Measurements from ENCODE around the gene POLG. TPM values are rescaled to one million over a fixed set of nuclear protein-coding genes. Genes with fewer than 3 reads are reported as not detected.

POLG gene
- total RNA-seq, 2 donors from 2014 or later: 55.3 to 60.2 TPM

GRCh38 chr15:89370978-89371227 lies 36.3 kb upstream of the POLG start:
- no peak for TF ChIP-seq CTCF (conservative IDR thresholded peaks at IDR 0.05)
- H3K9me3 ChIP-seq (ENCODE audit: control insufficient read depth, low read length): no peaks in the 10 kb centered on the region
- no peak overlapping the region for H3K4me3 ChIP-seq (ENCODE audit: low read length)
- no peak overlapping the region for H3K9ac ChIP-seq (ENCODE audit: extremely low read depth, low read length, poor library complexity, severe bottlenecking)
- H3K4me1 ChIP-seq (ENCODE audit: control insufficient read depth, insufficient read depth, low read length): no peaks in the 10 kb centered on the region
- 1 to 5% methylated on average over 7 to 11 of the region's 11 CpGs for WGBS, 2 experiments (ENCODE audit: insufficient coverage in 1 of 2, insufficient read length in 1 of 2)
- peaks cover 98% of the 10 kb centered on the region for H3K27me3 Mint-ChIP-seq (ENCODE audit: insufficient read depth)
- no peak for DNase-seq
- no peaks in the 10 kb centered on the region for H3K36me3 ChIP-seq (ENCODE audit: control insufficient read depth, insufficient read depth, low read length)
- no peak overlapping the region for H3K27ac Mint-ChIP-seq
- H3K27me3 ChIP-seq (ENCODE audit: control insufficient read depth, insufficient read depth, low read length, poor library complexity, severe bottlenecking): peaks cover 100% of the 10 kb centered on the region
- no peaks in the 10 kb centered on the region for H3K36me3 Mint-ChIP-seq (ENCODE audit: low read depth)
- H3K9me3 Mint-ChIP-seq: peaks cover 3% of the 10 kb centered on the region
- peaks cover 9% of the 10 kb centered on the region for H3K4me1 Mint-ChIP-seq
- H3K4me3 Mint-ChIP-seq: no peak overlapping the region
- H3K27ac ChIP-seq (ENCODE audit: low read depth, low read length): no peak overlapping the region

- Mint-ChIP-seq H3K9me3 (peaks cover 3% of the 10 kb centered on the region), H3K27me3 (ENCODE audit: insufficient read depth) (peaks cover 98% of the 10 kb centered on the region), H3K36me3 (ENCODE audit: low read depth) (no peaks in the 10 kb centered on the region), H3K4me3 (no peak overlapping the region), H3K4me1 (peaks cover 9% of the 10 kb centered on the region), H3K27ac (no peak overlapping the region)
- Histone ChIP-seq H3K9me3 (ENCODE audit: control insufficient read depth, low read length) (no peaks in the 10 kb centered on the region), H3K9ac (ENCODE audit: extremely low read depth, low read length, poor library complexity, severe bottlenecking) (no peak overlapping the region), H3K27ac (ENCODE audit: low read depth, low read length) (no peak overlapping the region), H3K27me3 (ENCODE audit: control insufficient read depth, insufficient read depth, low read length, poor library complexity, severe bottlenecking) (peaks cover 100% of the 10 kb centered on the region), H3K36me3 (ENCODE audit: control insufficient read depth, insufficient read depth, low read length) (no peaks in the 10 kb centered on the region), H3K4me3 (ENCODE audit: low read length) (no peak overlapping the region), H3K4me1 (ENCODE audit: control insufficient read depth, insufficient read depth, low read length) (no peaks in the 10 kb centered on the region)
- no peak for TF ChIP-seq CTCF (conservative IDR thresholded peaks at IDR 0.05)
- DNase-seq: peak; percentile 86
- WGBS, 2 experiments (ENCODE audit: insufficient coverage in 1 of 2, insufficient read length in 1 of 2): 6 to 8% methylated on average over 27 to 33 of the region's 33 CpGs
Measured at GRCh38 chr15:89370120-89370977, 35.7 kb upstream of the POLG start.

GRCh38 chr15:89369341-89369947 lies 34.8 kb upstream of the POLG start:
- no peak overlapping the region for H3K27ac Mint-ChIP-seq
- 11% methylated on average over 3 of the region's 3 CpGs; no CpG with 5 or more reads in 1 of the 2 experiments for WGBS, 2 experiments (ENCODE audit: insufficient coverage in 1 of 2, insufficient read length in 1 of 2)
- no peak for DNase-seq
- Histone ChIP-seq H3K36me3 (ENCODE audit: control insufficient read depth, insufficient read depth, low read length) (no peaks in the 10 kb centered on the region), H3K4me3 (ENCODE audit: low read length) (no peak overlapping the region), H3K27me3 (ENCODE audit: control insufficient read depth, insufficient read depth, low read length, poor library complexity, severe bottlenecking) (peaks cover 100% of the 10 kb centered on the region), H3K9ac (ENCODE audit: extremely low read depth, low read length, poor library complexity, severe bottlenecking) (no peak overlapping the region), H3K4me1 (ENCODE audit: control insufficient read depth, insufficient read depth, low read length) (no peaks in the 10 kb centered on the region), H3K27ac (ENCODE audit: low read depth, low read length) (no peak overlapping the region), H3K9me3 (ENCODE audit: control insufficient read depth, low read length) (no peaks in the 10 kb centered on the region)
- H3K36me3 Mint-ChIP-seq (ENCODE audit: low read depth): no peaks in the 10 kb centered on the region
- H3K9me3 Mint-ChIP-seq: peaks cover 3% of the 10 kb centered on the region
- peaks cover 8% of the 10 kb centered on the region for H3K4me1 Mint-ChIP-seq
- H3K4me3 Mint-ChIP-seq: no peak overlapping the region
- no peak for TF ChIP-seq CTCF (conservative IDR thresholded peaks at IDR 0.05)
- H3K27me3 Mint-ChIP-seq (ENCODE audit: insufficient read depth): peaks cover 98% of the 10 kb centered on the region
